HL-60 (cell line): ENCODE measurements around the gene EGLN3.

Experiments used
- DNase-seq, 2 experiments: peaks; one replicate each; pipeline ENCODE4 v3.0.0-alpha.2; 2010 to 2020; ENCODE audit warnings: low read depth in 1 of 2, low spot score in 1 of 2
- H3K27ac ChIP-seq: fragments of 250-450 bp; sonication (Bioruptor Pico); replicated peaks from 2 replicates; pipeline ENCODE4 v1.5.1; 2020; ENCODE audit warnings: mild to moderate bottlenecking, moderate library complexity
- H3K27me3 ChIP-seq: fragments of 250-450 bp; sonication (Bioruptor Pico); 2 replicates; pipeline ENCODE4 v1.5.1; 2021; ENCODE audit warnings: mild to moderate bottlenecking, moderate library complexity; ENCODE audit not compliant: insufficient read depth, poor library complexity, severe bottlenecking
- H3K4me3 ChIP-seq: replicated peaks from 2 replicates; pipeline ENCODE4 v1.5.1; 2011; ENCODE audit warnings: mild to moderate bottlenecking, control low read depth, low read length; ENCODE audit not compliant: insufficient read depth
- GABPA ChIP-seq: IDR thresholded peaks from 2 replicates; pipeline ENCODE4 v1.6.1; 2012; ENCODE audit warnings: low read depth
- POLR2AphosphoS5 ChIP-seq: IDR thresholded peaks from 2 replicates; pipeline ENCODE4 v1.6.1; 2012; ENCODE audit warnings: low read depth
- SPI1 ChIP-seq: IDR thresholded peaks from 2 replicates; pipeline ENCODE4 v1.6.1; 2012; ENCODE audit warnings: low read depth, mild to moderate bottlenecking, borderline replicate concordance
- TF ChIP-seq, protein P1 (sequence below): IDR thresholded peaks from 2 replicates; pipeline ENCODE4 v1.6.1; 2012; ENCODE audit warnings: low read depth; ENCODE audit not compliant: insufficient replicate concordance
- TF ChIP-seq, protein P2 (sequence below): IDR thresholded peaks from one replicate; pipeline ENCODE4 v1.5.1; 2011; ENCODE audit warnings: low read length, control low read depth, inconsistent platforms; ENCODE audit not compliant: insufficient read depth

Gene EGLN3

DNA sequence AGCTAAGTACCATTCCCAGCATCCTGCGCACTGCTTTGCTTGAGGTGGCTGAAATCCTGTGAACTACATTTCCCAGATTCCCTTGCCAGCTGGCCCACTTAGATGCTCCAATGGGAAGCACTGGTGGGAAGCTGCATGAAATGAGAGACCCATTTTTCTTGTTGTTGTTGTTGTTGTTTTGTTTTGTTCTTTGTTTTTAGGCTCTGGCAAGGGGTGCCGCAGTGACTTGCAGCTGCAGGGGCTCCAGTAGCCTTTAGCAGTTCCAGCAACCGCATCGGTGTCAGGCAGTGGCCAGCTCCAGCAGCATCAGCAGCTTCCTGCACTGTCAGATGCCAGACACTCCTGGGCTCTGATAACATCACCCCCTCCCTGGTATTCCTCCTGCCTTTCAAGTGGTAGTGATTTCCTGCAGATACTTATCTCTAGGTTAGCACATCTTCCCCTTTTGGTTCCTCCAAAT, 8.8 kb upstream of the EGLN3 start:
- TF ChIP-seq GABPA (no peak), SPI1 (no peak), POLR2AphosphoS5 (no peak)
- TF ChIP-seq, protein P1, sequence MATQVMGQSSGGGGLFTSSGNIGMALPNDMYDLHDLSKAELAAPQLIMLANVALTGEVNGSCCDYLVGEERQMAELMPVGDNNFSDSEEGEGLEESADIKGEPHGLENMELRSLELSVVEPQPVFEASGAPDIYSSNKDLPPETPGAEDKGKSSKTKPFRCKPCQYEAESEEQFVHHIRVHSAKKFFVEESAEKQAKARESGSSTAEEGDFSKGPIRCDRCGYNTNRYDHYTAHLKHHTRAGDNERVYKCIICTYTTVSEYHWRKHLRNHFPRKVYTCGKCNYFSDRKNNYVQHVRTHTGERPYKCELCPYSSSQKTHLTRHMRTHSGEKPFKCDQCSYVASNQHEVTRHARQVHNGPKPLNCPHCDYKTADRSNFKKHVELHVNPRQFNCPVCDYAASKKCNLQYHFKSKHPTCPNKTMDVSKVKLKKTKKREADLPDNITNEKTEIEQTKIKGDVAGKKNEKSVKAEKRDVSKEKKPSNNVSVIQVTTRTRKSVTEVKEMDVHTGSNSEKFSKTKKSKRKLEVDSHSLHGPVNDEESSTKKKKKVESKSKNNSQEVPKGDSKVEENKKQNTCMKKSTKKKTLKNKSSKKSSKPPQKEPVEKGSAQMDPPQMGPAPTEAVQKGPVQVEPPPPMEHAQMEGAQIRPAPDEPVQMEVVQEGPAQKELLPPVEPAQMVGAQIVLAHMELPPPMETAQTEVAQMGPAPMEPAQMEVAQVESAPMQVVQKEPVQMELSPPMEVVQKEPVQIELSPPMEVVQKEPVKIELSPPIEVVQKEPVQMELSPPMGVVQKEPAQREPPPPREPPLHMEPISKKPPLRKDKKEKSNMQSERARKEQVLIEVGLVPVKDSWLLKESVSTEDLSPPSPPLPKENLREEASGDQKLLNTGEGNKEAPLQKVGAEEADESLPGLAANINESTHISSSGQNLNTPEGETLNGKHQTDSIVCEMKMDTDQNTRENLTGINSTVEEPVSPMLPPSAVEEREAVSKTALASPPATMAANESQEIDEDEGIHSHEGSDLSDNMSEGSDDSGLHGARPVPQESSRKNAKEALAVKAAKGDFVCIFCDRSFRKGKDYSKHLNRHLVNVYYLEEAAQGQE = no peak
- TF ChIP-seq, protein P2, sequence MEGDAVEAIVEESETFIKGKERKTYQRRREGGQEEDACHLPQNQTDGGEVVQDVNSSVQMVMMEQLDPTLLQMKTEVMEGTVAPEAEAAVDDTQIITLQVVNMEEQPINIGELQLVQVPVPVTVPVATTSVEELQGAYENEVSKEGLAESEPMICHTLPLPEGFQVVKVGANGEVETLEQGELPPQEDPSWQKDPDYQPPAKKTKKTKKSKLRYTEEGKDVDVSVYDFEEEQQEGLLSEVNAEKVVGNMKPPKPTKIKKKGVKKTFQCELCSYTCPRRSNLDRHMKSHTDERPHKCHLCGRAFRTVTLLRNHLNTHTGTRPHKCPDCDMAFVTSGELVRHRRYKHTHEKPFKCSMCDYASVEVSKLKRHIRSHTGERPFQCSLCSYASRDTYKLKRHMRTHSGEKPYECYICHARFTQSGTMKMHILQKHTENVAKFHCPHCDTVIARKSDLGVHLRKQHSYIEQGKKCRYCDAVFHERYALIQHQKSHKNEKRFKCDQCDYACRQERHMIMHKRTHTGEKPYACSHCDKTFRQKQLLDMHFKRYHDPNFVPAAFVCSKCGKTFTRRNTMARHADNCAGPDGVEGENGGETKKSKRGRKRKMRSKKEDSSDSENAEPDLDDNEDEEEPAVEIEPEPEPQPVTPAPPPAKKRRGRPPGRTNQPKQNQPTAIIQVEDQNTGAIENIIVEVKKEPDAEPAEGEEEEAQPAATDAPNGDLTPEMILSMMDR = no peak
- DNase-seq = no peak
- no peaks in the 10 kb centered on the region for H3K27me3 ChIP-seq
- no peak overlapping the region for H3K4me3 ChIP-seq
- no peak overlapping the region for H3K27ac ChIP-seq

DNA sequence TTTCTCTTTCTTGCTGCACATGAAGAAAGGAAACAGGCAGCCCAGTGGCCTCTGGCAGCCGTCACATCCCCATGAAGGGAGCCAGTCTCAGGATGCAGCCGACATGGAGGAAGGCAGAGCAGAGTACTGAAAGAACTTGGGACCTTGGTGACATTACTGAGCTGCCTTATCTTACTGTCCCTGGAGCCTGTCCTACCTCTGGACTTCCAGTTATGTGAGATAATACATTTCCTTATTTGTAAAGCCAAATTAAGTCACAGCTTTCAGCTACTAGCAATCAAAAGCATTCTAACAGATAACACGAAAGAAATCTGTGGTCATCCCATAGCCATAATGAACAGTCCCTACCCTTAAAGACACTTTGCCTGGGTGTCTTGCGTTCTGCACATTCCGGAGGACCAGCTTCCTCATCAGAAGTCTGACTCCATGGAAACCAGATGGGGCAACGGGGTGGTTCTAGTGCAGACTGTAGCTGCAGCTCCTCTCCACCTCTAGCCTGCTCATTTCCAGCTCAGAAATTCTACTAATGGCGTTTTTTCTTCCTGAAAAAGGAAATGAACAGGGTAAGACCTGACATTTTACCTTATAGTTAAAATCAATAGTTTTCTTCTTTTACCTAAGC, 7.8 kb upstream of the EGLN3 start:
- no peak for DNase-seq
- TF ChIP-seq SPI1 (no peak), GABPA (no peak), POLR2AphosphoS5 (no peak)
- TF ChIP-seq, protein P1 = no peak
- TF ChIP-seq, protein P2 = no peak
- no peaks in the 10 kb centered on the region for H3K27me3 ChIP-seq
- H3K4me3 ChIP-seq = no peak overlapping the region
- H3K27ac ChIP-seq = no peak overlapping the region

DNA sequence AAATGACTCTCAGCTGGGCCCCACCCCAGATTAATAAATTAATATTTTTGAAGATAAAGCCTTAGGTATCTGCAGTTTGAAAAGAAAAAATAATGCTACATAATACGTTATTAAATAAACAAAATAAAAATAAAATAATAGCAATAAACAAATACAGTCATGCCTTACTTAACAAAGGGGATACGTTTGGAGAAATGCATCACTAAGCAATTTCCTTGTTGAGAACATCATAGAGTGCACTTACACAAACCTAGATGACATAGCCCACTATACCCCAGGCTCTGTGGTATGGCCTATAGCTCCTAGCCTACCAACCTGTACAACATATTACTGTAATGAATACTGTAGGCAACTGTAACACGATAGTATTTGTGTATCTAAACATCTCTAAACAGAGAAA, 7.1 kb upstream of the EGLN3 start:
- no peak for DNase-seq
- Histone ChIP-seq H3K4me3 (no peak overlapping the region), H3K27me3 (no peaks in the 10 kb centered on the region), H3K27ac (no peak overlapping the region)
- TF ChIP-seq, protein P1 = no peak
- no peak for TF ChIP-seq SPI1
- TF ChIP-seq POLR2AphosphoS5 = no peak
- TF ChIP-seq, protein P2 = no peak
- TF ChIP-seq GABPA = no peak
